Measurements from ENCODE around the gene CAPN8. TPM values are rescaled to one million over a fixed set of nuclear protein-coding genes. Genes with fewer than 3 reads are reported as not detected.
A peak's percentile ranks its signal among the peaks of the same experiment; 100 is the strongest.

The CAPN8 gene
- total RNA-seq, 1 donor from 2014 or later, result not detected

DNA sequence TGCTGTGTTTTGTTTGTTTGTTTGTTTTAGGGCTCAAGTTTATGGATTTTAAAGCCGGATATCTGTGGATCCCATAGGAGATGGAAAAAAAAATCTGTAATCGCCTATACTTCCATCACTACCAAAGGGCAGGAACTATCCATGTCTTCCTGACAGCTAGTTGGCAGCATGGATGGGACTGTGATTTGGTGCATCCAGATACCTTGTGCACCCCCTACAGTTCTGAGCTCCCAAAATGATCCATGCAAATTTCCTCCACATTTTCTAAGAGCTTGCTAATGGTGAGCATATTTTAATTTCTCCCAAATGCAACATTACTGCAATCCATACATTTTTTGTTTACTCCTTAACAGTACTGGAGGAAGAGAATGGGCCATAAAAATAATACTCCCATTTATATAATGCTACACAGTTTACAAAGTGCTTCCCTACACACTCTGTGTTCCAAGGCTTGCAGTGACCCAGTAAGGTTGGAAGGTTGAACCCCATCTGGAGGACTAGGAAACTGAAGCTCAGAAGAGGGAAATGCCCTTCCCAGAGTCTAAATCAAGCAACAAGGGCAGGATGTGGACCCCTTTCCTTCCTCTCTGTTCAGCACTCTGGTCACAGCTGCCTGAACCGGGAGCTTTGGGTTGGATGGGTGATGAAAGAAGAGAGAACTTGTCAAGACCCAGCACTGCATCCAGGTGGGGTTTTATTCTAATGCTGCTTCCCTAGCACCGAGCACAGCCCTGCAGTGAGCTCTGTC lies 48.0 kb downstream of the CAPN8 start:
- no peaks in the 10 kb centered on the region for H3K36me3 Mint-ChIP-seq (ENCODE audit: low read depth)
- no peak overlapping the region for H3K4me3 Mint-ChIP-seq
- H3K4me1 Mint-ChIP-seq (ENCODE audit: low read depth), result no peaks in the 10 kb centered on the region
- DNase-seq (ENCODE audit: low spot score), result no peak
- no peak overlapping the region for H3K27ac Mint-ChIP-seq
- intact Hi-C loops (cut with micrococcal nuclease), result no loop called here
- no peaks in the 10 kb centered on the region for H3K9me3 Mint-ChIP-seq
- peaks cover 2% of the 10 kb centered on the region for H3K27me3 Mint-ChIP-seq (ENCODE audit: insufficient read depth)

DNA sequence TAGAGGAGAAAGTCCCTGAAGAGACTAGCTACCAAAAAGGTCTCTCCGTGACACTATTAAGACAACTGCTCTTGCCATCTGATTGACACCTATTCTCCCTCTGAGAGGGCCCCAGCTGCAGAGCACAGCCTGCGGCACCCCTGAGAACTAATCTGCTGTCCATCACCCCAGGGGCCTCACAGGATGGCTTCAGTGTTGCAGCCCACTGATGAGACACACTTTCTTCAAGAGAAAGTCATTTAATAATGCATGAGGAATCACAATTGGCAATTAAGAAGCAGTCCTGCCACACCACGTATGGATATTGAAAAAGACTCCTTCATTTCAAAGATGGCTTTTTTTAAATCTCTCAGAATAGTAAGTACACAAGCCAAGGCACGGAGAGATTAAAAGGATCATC lies 48.9 kb downstream of the CAPN8 start:
- H3K27ac Mint-ChIP-seq, result no peak overlapping the region
- no peaks in the 10 kb centered on the region for H3K4me1 Mint-ChIP-seq (ENCODE audit: low read depth)
- H3K9me3 Mint-ChIP-seq, result no peaks in the 10 kb centered on the region
- no peak for DNase-seq (ENCODE audit: low spot score)
- no peaks in the 10 kb centered on the region for H3K36me3 Mint-ChIP-seq (ENCODE audit: low read depth)
- intact Hi-C loops (cut with micrococcal nuclease), result no loop called here
- H3K4me3 Mint-ChIP-seq, result no peak overlapping the region
- peaks cover 2% of the 10 kb centered on the region for H3K27me3 Mint-ChIP-seq (ENCODE audit: insufficient read depth)

DNA sequence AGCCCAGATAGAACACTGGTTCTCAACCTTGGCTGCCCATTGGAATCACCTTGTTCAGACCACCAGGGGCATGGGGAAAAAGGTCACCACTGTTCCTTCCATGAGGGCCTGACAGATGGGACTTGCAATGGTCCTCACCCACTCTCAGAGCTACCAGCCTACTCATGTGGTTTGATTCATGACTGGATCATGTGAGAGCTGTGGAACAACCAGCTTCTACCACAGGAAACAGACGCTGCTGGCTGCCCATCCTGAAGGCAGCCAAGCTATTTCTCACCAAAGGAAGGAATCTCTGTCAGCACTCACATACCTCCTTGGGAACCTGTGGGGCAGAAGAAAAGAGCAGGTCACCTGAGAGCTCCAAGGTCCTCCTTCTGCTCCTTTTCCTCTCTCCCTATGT lies 53.6 kb downstream of the CAPN8 start:
- H3K27me3 Mint-ChIP-seq (ENCODE audit: insufficient read depth), result peaks cover 2% of the 10 kb centered on the region
- intact Hi-C loops (cut with micrococcal nuclease), result no loop called here

DNA sequence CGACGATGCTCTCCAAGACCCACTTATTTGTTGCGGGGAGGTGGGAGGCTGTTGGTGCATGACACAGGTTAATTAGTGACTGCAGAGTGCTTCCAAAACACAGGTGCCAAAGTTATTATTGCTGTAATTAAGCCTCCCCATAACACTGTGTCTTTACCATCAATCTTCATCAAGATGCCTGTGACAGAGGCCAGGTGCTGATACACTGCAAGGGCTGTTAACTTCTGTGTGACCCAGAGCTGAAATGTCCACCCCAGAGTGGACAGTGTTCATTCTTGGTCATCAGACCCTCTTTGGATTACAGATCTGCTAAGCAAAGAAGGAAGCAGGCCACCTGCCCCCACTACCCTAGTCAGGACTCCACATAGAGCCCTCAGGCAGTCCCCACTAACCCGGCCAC lies 55.5 kb downstream of the CAPN8 start:
- Mint-ChIP-seq H3K4me3 (no peak overlapping the region), H3K27ac (no peak overlapping the region), H3K27me3 (ENCODE audit: insufficient read depth) (no peaks in the 10 kb centered on the region), H3K36me3 (ENCODE audit: low read depth) (no peaks in the 10 kb centered on the region), H3K4me1 (ENCODE audit: low read depth) (no peaks in the 10 kb centered on the region), H3K9me3 (no peaks in the 10 kb centered on the region)
- intact Hi-C loops (cut with micrococcal nuclease), result no loop called here
- no peak for DNase-seq (ENCODE audit: low spot score)

More for the DNA sequence above, 53.6 kb downstream of the CAPN8 start:
- DNase-seq (ENCODE audit: low spot score), result no peak
- no peaks in the 10 kb centered on the region for H3K36me3 Mint-ChIP-seq (ENCODE audit: low read depth)
- no peak overlapping the region for H3K27ac Mint-ChIP-seq
- no peaks in the 10 kb centered on the region for H3K4me1 Mint-ChIP-seq (ENCODE audit: low read depth)
- no peak overlapping the region for H3K4me3 Mint-ChIP-seq
- no peaks in the 10 kb centered on the region for H3K9me3 Mint-ChIP-seq

DNA sequence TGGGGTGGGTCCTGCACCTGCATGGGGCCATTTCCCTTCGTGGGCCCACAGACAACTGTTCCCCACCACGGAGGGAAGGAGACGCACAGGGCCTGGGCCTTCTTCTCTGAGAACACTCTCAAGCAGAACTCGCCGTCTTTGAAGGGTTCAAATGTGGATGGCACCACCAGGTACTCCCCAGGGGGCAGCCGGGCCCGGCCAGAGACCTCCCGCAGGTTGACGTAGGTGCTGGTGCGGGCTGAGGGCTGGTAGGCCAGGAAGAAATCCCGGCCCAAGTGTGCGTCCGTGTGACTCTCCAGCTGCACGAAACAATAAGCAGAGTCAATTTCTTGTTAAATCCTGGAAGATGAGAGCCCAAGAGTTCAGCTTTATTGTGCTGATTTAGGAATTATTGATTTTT lies 56.4 kb downstream of the CAPN8 start:
- H3K27me3 Mint-ChIP-seq (ENCODE audit: insufficient read depth), result no peaks in the 10 kb centered on the region
- H3K36me3 Mint-ChIP-seq (ENCODE audit: low read depth), result no peaks in the 10 kb centered on the region
- DNase-seq (ENCODE audit: low spot score), result no peak
- H3K9me3 Mint-ChIP-seq, result no peaks in the 10 kb centered on the region
- H3K4me1 Mint-ChIP-seq (ENCODE audit: low read depth), result no peaks in the 10 kb centered on the region
- intact Hi-C loops (cut with micrococcal nuclease), result no loop called here
- no peak overlapping the region for H3K4me3 Mint-ChIP-seq
- no peak overlapping the region for H3K27ac Mint-ChIP-seq

DNA sequence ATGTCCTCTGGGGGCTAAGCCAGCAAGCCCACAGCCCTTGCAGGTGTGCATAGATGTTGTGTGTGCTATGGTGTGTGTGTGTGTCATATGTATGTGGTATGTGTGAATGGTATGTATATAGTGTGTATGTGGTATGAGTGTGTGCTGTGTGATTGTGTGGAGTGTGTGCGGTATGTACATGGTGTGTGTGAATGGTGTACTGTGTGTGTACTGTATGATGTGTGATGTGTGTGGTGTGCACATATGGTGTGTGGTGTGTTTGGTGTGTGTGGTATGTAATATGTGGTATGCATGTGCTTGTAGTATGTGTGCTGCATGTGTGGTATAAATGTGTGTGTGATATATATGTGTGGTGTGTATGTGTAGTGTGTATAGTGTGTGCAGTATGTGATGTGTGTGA lies 107.0 kb downstream of the CAPN8 start:
- H3K4me1 Mint-ChIP-seq (ENCODE audit: low read depth), result no peaks in the 10 kb centered on the region
- DNase-seq (ENCODE audit: low spot score), result no peak
- no peaks in the 10 kb centered on the region for H3K9me3 Mint-ChIP-seq
- no peaks in the 10 kb centered on the region for H3K36me3 Mint-ChIP-seq (ENCODE audit: low read depth)
- intact Hi-C loops (cut with micrococcal nuclease), result no loop called here
- H3K4me3 Mint-ChIP-seq, result no peak overlapping the region
- peaks cover 1% of the 10 kb centered on the region for H3K27me3 Mint-ChIP-seq (ENCODE audit: insufficient read depth)
- H3K27ac Mint-ChIP-seq, result no peak overlapping the region

DNA sequence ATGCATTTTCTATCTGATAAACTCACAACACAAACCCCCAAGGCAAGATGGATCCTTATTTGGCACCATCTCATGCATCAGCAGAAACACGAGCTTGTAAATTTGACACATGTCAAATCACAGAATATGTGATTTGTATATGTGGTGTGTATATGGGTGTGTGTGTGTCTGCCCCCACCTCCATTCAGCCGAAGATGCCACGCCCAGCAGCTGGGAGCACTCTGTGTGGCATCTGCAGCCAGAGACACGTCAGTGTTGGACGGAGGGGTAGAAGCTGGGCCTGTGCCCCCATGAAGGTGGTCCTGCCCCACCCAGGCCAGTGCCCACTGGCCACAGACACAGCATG lies 108.4 kb downstream of the CAPN8 start:
- H3K4me1 Mint-ChIP-seq (ENCODE audit: low read depth), result no peaks in the 10 kb centered on the region
- no peak for DNase-seq (ENCODE audit: low spot score)
- intact Hi-C loops (cut with micrococcal nuclease), result no loop called here
- no peaks in the 10 kb centered on the region for H3K36me3 Mint-ChIP-seq (ENCODE audit: low read depth)
- H3K9me3 Mint-ChIP-seq, result no peaks in the 10 kb centered on the region
- no peak overlapping the region for H3K27ac Mint-ChIP-seq
- no peak overlapping the region for H3K4me3 Mint-ChIP-seq
- peaks cover 1% of the 10 kb centered on the region for H3K27me3 Mint-ChIP-seq (ENCODE audit: insufficient read depth)

DNA sequence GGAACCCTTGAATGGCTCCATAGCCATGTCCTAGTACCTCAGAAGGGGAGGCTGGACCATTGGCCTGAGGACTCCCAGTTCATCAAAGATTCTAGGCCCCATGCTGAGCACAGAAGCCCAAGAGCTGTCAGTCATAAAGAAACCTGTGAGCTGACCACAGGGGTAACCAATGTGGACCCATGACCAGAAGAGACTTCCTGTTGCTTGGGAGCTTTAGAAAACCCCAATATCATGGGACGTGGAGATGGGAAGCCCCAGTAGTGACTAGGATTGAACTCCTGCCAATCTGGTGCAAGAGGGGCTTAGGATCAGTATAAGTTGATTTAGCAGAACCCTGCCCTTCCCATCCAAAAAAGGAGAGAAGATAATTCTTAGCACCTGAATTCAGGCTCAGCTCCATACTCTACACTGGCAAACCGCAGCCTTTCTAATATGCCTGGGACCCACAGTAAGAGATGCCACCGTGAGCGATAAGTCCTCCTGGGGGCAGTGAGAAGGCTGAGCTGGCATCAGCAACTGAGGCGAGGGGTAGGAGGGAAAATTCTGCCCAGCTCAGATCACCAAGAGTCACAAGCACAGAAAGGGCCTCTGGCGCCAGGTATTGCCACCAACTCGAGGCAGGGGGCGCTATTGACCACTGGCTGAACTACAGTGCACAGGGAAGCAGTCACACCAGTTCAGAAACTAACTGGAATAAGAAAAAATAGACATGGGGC lies 108.9 kb downstream of the CAPN8 start:
- intact Hi-C loops (cut with micrococcal nuclease), result no loop called here
- no peak overlapping the region for H3K4me3 Mint-ChIP-seq
- H3K36me3 Mint-ChIP-seq (ENCODE audit: low read depth), result no peaks in the 10 kb centered on the region
- H3K9me3 Mint-ChIP-seq, result no peaks in the 10 kb centered on the region
- DNase-seq (ENCODE audit: low spot score), result peak; percentile 5
- no peak overlapping the region for H3K27ac Mint-ChIP-seq
- peaks cover 3% of the 10 kb centered on the region for H3K27me3 Mint-ChIP-seq (ENCODE audit: insufficient read depth)
- H3K4me1 Mint-ChIP-seq (ENCODE audit: low read depth), result no peaks in the 10 kb centered on the region

DNA sequence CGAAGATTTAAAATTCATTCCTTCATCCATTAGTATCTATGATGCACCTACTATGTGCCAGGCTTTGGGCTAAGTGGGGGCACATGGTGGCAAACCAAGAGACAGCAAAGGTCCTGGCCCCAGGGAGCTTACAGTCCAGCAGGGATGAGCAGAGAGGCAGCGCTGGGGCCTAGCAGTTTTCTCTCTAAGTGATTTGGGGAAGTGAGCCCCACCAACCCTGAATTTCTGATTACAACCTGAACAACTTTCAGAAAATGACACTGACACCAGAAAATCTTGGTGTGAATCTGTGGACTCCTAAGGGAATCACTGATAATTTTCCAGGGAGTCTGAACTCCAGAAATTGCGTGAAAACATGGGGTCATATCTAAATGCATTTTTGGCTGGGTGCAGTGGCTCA lies 111.5 kb downstream of the CAPN8 start:
- intact Hi-C loops (cut with micrococcal nuclease), result no loop called here
- Mint-ChIP-seq H3K27ac (no peak overlapping the region), H3K4me3 (no peak overlapping the region), H3K4me1 (ENCODE audit: low read depth) (no peaks in the 10 kb centered on the region), H3K27me3 (ENCODE audit: insufficient read depth) (peaks cover 9% of the 10 kb centered on the region), H3K36me3 (ENCODE audit: low read depth) (no peaks in the 10 kb centered on the region), H3K9me3 (no peaks in the 10 kb centered on the region)
- DNase-seq (ENCODE audit: low spot score), result no peak

DNA sequence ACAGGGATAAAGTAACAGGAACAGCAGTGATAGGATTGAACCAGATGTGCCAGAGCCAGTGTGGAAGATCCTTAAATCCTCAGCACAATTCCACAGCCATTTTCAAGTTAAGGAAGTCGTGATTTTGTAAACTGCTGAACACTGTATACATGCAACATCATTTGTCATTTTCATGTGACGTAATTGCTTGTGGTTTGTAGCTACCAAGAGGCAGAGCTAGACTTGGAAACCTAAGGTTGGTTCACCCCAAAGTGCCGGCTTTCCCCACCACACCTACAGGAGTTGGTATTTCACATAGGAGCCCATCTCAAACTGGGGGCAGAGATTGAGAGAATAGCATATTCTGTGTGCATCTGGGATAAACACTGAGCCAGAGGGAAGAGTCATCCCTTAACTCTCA lies 113.9 kb downstream of the CAPN8 start:
- no peaks in the 10 kb centered on the region for H3K36me3 Mint-ChIP-seq (ENCODE audit: low read depth)

DNA sequence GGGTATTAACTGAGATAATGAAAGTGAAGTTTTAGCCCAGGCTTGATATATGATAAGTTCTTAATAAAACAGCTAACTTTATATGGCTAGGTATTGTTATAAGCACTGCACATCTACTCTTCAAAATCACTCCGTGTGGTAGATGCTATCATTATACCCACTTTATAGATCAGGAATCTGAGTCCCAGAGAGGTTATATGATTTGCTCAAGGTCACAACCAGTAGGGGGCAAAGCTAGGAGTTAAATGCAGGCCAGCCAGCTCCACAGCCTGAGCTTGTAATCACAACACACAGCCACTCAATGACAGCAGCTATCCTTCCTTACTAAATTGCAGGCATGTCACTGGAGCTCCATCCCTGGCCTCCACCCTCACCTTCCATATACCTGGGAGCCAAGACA lies 115.8 kb downstream of the CAPN8 start:
- H3K4me1 Mint-ChIP-seq (ENCODE audit: low read depth), result no peaks in the 10 kb centered on the region
- no peaks in the 10 kb centered on the region for H3K36me3 Mint-ChIP-seq (ENCODE audit: low read depth)
- H3K9me3 Mint-ChIP-seq, result peaks cover 5% of the 10 kb centered on the region
- H3K27me3 Mint-ChIP-seq (ENCODE audit: insufficient read depth), result peaks cover 8% of the 10 kb centered on the region
- H3K4me3 Mint-ChIP-seq, result no peak overlapping the region
- intact Hi-C loops (cut with micrococcal nuclease), result no loop called here
- DNase-seq (ENCODE audit: low spot score), result no peak
- H3K27ac Mint-ChIP-seq, result no peak overlapping the region

More for the DNA sequence above, 113.9 kb downstream of the CAPN8 start:
- DNase-seq (ENCODE audit: low spot score), result no peak
- intact Hi-C loops (cut with micrococcal nuclease), result no loop called here
- H3K4me3 Mint-ChIP-seq, result no peak overlapping the region
- peaks cover 9% of the 10 kb centered on the region for H3K27me3 Mint-ChIP-seq (ENCODE audit: insufficient read depth)
- peaks cover 5% of the 10 kb centered on the region for H3K9me3 Mint-ChIP-seq
- H3K4me1 Mint-ChIP-seq (ENCODE audit: low read depth), result no peaks in the 10 kb centered on the region
- no peak overlapping the region for H3K27ac Mint-ChIP-seq

DNA sequence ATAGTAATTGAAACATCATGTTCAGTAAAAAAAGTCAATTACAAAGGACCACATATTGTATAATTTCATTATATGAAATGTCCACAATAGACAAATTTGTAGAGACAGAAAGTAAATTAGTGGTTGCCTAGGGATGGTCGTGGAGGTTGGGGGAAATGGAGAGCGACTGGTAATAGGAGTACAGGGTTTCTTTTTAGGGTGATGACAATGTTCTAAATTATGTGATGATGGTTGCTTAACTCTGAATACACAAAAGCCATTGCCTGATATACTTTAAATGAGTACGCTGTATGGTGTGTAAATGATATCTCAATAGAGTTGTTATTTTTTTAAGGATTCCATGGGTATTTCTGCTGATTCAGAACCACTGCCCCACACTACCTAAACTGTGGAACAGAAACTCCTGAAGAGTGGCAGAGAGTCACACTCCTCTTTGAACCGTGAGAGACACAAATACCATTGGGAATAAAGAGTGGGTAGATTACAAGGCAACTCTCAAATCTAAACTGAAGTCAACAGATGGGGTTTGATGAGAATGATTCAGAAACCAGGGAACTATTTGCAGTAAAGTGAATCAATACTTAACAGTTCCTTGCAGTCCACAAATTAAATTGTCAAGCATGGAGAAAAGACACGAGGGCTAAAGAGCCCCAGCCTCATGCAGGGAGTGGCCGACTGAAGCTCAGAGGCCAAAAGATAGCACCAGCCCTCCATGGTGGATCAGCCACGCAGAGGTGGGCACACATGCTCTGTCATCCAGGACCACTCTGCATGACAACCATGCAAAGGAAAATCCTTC lies 118.0 kb downstream of the CAPN8 start:
- H3K4me3 Mint-ChIP-seq, result no peak overlapping the region
- intact Hi-C loops (cut with micrococcal nuclease), result no loop called here
- peaks cover 5% of the 10 kb centered on the region for H3K9me3 Mint-ChIP-seq
- no peaks in the 10 kb centered on the region for H3K36me3 Mint-ChIP-seq (ENCODE audit: low read depth)
- H3K27ac Mint-ChIP-seq, result no peak overlapping the region
- H3K27me3 Mint-ChIP-seq (ENCODE audit: insufficient read depth), result peaks cover 8% of the 10 kb centered on the region
- no peak for DNase-seq (ENCODE audit: low spot score)
- H3K4me1 Mint-ChIP-seq (ENCODE audit: low read depth), result no peaks in the 10 kb centered on the region

DNA sequence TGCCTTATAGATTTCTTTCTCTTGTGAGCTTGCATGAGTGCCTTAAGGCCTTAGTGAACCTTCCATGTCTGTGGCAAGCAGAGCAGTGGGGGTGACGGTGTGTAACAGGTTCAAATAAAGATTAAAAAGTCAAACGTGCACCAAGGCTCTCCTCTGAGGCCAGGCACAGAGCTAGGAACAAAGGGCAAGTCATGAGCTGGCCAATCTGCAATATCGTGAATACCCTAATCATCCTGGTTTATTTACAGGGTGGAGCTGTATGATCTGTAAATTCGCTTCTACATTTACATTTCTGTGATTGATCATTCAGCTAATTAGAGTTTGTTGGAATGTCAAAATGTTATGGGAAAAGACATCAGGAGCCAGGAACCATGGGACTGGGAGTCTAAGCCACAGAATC lies 120.2 kb downstream of the CAPN8 start:
- intact Hi-C loops (cut with micrococcal nuclease), result no loop called here
- Mint-ChIP-seq H3K27me3 (ENCODE audit: insufficient read depth) (no peaks in the 10 kb centered on the region), H3K36me3 (ENCODE audit: low read depth) (no peaks in the 10 kb centered on the region), H3K27ac (no peak overlapping the region), H3K9me3 (peaks cover 5% of the 10 kb centered on the region), H3K4me1 (ENCODE audit: low read depth) (no peaks in the 10 kb centered on the region), H3K4me3 (no peak overlapping the region)
- no peak for DNase-seq (ENCODE audit: low spot score)
